D341Med (cell line): ENCODE measurements around the gene GPHA2.

ENCODE experiments used
- DNase-seq: peaks from one replicate; pipeline ENCODE4 v3.0.0; 2012; ENCODE audit warnings: low spot score

GPHA2 gene

DNA sequence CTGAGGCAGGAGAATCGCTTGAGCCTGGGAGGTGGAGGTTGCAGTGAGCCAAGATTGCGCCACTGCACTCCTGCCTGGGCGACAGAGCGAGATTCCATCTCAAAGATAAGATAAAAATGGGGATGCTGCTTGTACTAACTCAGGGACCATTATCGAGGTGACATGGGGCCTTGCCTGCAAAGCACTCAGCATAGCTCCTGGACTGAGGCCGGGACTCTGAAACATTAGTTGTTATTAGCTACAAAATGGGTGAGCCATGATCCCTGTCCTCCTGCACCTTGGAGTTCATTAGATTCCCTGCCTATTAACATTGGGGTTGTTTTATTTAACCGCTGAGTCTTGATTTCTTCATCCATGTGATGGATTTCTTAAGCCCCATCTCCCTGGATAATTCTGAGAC is 6.1 kb downstream of the GPHA2 start:
- no peak for DNase-seq

DNA sequence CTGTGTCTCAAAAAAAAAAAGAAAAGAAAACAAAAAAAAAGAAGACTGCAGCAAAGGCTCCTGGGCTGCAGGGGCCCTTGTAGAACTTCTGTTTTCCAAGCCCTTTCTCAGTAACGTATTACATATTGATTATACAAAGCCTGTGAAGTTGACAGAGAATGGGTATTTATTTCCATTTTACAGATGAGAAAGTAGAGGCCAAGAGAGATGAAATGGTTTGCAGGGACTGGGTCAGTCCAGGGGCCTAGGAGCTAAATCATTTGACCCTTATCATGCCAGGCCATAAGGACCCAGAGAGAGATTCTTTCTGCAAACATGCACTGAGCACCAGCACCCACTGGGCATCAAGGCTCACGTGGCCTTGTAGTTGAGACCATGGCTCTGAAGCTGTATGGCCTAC is 6.7 kb downstream of the GPHA2 start:
- no peak for DNase-seq

DNA sequence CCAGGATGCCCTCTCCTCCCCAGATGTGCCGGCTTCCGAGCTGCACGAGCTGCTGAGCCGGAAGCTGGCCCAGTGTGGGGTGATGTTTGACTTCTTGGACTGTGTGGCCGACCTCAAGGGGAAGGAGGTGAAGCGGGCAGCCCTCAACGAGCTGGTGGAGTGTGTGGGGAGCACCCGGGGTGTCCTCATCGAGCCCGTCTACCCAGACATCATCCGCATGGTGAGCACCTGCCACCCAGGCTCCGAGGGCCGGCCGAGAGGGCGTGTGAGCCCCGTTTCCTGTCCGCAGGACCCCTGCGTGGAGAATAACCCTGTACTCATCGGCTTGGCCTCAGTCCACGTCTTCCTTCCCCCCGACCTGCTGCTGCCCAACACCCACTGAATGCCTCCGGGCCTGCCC is 9.0 kb downstream of the GPHA2 start:
- DNase-seq, result no peak

DNA sequence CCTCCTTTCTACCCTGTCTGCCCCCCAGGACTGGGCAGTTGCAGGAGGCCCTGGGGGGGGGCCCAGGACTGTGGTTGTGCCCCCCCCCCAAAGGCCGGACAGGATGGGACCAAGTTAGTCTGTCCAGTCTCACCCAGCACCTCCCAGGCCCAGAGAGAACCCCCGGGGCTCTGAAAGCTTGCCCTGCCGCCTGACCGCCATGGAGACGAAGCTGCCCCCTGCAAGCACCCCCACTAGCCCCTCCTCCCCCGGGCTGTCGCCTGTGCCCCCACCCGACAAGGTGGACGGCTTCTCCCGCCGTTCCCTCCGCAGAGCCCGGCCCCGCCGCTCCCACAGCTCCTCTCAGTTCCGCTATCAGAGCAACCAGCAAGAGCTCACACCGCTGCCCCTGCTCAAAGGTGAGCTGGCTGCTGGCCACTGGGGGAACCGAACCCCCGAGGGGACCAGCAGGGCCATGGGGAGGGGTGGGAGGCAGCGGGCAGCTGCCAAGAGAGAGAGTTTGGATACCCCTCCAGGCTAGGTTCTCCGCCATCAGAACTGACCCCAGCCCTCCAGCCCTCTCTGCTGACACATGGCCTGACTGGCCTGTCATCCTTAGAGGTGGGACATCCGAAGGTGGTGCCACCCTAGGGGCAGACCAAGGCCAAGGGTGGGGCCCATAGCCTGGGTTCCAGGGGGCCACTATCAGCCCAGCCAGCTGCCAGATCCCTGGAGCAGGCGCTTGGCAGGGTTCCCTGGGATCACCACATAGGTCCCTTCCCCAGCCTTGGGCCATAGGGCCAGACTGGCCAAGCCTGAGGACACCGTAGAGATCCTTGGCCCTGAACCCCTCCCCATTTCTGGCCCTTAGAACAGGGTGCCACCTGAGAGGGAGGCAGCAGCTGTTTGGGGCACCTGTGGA is 9.9 kb downstream of the GPHA2 start:
- no peak for DNase-seq

DNA sequence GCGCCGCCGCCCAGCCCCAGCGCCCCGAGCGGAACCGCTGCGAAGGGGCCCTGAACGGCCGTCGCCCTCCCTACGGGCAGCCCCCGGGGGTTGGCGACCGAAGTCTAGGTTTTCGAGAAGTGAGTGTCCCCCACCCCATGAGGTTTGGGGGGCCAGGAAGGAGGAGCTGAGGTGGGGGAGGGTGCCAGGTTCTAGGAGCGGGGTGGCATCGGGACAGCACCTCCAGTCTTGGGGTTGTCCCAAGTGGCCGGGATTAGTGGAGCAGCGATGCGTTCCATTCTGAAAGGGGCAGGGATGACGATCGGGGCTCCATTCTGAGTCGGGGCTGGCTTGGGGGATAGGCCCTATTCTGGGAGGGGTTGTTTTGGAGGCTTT is 10.8 kb downstream of the GPHA2 start:
- peak; percentile 60 for DNase-seq

DNA sequence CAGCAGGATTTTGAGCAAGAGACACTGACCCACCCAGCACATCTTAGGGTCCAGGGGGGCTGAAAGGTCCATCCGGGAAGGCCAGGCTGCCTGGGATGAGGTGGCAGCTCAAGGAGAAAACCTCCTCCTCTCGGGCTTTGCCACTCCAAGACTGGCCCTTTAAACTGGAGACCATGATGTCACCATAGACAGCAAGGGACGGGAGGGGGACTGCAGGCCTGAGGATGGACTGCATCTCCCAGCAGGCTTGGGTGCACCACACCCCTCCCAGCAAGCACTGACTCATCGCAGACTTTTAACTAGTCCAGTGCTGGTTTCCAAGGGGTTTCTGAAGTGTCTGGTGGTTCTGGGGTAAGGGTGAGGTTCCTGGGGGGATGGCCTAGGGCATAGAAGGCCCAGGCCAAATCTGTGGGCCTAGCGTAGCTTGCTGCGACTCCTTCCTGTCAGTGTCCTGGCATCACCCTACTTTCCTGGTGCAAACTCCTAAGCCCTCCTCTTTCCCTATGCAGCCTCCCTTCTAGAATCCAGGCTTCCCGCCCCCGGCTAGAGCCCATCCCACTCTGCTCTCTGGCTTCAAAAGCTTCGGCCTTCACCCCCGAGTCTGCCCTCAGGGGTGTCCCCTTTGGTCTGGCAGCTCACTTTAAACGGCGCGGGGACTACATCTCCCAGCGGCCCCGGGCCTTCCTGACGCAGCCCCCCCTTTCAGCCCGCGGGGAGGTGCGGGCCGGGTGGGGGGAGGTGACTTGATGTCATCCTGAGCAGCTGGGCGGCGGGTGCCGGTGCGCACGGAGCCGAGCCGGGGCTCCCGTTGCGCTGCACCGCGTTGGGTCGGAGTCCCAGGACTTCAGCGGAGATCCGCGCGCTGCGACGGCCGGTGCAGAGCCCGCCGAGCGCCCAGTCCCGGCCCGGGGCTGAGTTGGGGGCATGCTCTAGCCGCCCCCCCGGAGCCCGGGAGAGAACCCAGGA is 11.5 kb downstream of the GPHA2 start, which contains the start of gene PPP2R5B:
Gene PPP2R5B (plus strand): TSS at position 746 of the 966 bp plus-strand sequence. CDS start 1,046 bp downstream, outside the sequence.
- DNase-seq, result peak; percentile 96

DNA sequence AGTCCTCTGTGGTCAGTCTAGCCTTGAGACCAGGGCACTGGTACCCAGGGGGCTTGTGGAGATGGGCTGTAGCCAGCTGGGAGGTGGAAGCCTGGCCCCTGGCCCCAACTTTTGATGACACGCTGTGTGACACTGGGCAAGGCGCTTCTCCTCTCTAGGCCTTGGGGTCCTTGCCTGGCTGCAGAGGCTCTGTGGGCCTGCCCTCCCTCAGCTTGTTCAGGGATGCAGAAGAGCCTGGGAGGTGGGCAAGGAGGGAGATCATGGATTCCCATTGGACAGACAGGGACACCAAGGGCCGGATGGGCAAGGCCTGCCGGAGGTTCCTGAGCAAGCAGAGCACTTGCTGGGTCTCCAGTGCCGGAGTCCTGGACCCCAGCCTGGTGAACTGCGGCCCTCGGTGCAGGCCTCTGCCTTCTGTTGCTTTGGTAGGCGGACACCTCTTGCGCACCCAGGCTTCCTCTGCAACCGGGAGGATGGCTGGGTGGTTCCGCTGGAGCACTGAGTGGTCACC is 12.5 kb downstream of the GPHA2 start:
- DNase-seq, result no peak

DNA sequence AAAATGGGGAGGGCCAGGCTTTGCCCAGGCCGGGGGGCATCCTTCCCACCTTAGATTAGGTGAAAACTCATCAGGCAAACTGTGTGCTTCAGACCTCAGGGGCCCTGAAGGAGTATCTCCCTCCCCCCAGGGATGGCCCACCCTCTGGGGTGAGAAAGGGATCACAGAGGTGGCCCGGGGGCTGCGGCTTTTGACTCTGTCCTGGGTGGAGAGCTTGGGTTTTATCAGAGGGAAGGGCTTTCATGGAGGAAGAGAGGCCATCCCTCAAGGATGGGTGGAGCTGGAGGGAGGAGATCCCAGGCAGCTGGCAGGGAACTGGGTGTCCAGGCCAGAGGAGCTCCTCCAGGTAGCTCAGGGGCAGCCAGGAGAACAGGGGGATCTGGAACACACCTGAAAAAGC is 14.3 kb downstream of the GPHA2 start:
- DNase-seq, result no peak

DNA sequence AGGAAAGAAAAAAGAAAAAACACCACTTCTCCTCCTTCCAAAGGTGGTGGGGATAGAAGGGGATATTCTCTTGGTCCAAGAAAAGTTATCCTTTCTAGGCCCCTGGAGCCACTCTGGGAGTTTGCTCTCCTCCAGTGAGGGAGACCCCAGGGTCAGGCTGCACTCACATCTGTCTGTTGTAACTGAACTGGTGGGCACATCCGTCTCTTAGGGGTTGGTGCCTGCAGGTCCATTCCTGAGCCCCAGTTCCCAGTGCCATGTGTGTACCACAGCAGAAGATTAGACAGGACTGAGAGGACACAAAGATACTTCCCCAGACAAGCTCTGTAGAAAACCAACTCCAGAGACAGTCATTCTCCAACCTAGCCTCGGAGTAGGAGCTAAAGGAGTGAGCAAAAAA is 15.6 kb downstream of the GPHA2 start:
- no peak for DNase-seq

DNA sequence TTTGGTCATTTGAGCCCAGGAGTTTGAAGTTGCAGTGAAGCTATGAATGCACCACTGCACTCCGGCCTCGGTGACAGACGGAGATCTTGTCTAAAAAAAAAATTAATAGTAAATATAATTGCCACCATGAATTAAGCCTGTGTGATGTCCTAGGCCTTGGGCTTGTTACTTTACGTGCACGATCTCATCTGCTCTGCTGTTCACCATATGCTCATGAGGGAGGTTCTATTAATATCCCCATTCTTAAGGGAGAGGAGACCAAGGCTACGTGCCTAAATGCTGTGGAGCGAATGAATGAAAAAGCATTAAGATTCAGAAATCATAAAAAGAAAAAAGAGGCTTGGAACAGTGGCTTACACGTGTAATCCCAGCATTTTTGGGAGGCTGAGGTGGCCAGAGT is 16.1 kb downstream of the GPHA2 start:
- no peak for DNase-seq

DNA sequence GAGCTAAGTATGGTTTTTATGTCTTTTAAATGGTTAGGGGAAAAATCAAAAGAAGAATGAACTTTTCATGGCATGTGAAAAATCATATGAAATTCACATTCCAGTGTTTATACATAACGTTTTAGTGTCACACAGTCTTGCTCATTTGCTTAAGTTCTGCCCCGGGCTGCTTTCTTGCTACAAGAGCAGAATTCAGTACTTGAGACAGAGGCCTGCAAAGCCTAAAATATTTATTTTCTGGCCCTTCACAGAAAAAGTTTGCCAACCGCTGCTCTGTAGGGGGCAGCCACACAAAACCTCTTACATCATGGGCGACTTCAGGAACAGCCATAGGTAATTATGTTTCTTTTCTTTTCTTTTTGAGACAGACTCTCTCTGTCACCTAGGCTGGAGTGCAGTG is 17.7 kb downstream of the GPHA2 start:
- no peak for DNase-seq

DNA sequence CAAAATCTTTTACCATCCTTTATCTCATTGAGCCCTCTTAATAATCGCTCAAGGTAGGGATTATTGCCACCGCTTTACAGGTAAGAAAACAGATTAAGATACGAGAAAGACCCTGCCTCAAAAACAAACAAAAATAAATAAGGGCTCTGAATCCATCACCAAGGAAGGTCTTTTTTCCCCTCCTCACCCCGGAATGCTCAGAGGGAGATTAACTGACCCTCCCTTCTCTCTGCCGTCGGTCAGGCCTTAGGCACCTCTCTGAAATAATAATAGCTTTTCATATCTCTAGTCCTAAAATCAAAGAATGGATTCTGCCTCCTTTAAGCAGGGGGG is 18.1 kb downstream of the GPHA2 start:
- DNase-seq, result no peak

DNA sequence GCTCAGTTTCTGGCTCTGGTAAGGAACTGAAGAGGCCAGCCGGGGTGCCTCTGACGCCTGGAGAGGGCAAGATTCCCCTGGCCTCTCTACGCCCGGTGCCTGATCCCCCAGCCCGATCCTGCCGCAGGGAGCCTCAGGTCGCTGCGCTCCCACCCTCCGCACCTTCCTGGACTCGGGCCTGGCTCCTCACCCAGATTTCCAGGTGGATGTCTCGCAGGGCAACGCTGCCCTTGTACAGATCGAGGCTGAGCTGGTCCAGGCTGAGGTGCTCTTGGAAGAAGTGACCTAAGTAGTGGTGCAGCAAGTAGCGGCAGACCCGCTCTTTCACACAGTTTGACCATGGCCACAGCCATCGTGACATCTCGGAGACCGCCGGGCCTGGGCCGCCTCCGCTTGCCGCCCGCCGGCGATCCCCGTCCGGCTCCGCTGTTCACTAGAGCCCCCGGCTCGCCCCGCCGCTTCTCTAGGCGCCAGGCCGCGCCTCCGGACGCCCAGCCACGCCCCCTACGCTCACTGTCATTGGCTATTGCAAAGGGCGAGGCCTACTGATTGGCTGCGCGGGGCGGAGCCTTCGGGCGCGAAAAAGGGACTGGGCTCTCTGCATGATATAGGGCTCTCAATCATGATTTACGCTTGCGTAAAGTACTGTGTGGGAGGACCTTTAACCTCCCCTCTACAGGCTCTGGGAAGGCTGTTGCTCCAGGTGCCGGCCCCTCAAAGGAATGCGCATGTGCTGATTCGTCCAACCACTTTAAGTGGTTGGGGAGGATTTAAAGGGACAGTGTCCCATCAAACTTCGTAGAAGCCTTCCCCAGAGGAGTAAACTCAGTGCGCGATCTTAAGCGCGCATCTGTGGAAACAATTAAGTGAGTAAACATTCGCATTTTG is 18.7 kb downstream of the GPHA2 start, which contains the start of gene ATG2A:
Gene ATG2A (minus strand): TSS at position 435 of the 888 bp plus-strand sequence. CDS start 74 bp downstream, at position 361.
- peak; percentile 95 for DNase-seq

DNA sequence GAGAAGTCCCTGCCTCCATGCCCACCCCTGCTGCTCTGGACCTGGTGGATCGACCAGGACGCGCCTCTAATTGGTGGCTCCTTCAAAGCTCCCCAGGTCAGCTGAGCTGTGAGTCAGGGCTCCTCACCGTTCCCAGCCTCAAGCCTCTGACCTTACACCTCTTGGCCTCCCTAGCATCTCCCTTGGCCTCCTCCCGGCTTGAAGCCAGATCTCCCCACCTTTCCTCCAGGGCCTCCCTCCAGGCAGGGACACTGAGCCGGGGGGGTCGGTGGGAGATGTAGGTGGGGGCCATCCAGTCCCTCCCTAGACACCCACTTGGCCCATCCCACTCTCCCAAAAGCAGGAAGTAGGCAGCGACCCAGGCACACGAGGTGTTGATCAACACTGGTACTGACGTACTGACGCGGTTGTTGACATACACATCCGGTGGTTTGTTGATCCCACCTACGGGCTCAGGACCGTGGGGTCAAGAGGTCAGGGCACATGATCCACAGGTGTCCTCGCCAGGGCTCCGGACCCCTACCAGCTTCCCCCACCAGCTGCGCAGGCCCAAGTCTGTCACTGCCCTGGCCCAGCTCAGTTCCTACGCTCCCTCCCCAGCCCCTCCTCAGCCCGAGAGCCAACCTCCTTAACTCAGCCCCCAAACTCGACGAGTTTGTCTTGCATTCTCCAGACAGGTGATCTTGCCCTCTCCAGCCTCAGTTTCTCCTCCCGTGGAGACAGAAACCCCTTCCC is 19.5 kb downstream of the GPHA2 start:
- peak; percentile 54 for DNase-seq

DNA sequence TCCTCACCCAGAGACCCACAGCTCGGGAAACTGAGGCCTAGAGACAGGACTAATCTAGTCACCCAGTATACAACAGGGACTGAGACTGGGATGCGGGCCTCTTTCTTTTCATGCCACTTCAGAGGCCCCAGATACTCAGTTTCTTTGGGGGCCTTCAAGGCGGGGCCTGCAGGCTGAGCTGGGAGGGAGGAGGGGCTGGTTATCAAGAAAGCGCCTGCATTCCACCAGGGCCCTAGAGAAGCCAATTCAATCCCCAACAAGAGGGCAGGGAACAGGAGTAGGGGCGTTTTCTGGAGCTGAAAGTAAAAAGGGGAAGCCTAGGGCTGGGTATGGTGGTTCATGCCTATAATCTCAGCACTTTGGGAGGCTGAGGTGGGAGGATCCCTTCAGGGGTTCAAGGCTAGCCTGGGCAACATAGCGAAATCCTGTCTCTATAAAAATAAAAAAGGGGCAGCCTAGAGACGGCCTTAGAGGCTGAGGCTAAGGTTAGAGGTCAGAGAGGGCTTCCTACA is 20.3 kb downstream of the GPHA2 start:
- no peak for DNase-seq

DNA sequence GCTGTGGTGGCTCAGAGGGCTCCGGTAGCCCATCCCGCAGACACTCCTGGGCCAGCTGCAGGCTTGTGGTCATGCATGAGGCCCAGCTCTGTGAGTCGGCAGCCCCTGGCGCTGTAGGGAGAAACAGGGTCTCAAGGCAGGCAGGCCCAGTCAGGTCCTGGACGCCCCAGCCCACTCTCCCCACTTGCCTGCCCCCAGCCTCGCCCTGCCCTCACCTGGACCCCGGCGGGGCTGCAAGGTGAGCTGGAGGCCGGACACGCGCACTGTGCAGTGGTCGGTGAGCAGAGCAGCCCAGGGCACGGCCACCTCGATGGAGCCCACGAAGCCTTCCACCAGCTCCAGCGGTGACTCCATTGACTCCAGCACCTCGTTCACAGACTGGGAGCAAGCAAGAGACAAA is 21.6 kb downstream of the GPHA2 start:
- no peak for DNase-seq

DNA sequence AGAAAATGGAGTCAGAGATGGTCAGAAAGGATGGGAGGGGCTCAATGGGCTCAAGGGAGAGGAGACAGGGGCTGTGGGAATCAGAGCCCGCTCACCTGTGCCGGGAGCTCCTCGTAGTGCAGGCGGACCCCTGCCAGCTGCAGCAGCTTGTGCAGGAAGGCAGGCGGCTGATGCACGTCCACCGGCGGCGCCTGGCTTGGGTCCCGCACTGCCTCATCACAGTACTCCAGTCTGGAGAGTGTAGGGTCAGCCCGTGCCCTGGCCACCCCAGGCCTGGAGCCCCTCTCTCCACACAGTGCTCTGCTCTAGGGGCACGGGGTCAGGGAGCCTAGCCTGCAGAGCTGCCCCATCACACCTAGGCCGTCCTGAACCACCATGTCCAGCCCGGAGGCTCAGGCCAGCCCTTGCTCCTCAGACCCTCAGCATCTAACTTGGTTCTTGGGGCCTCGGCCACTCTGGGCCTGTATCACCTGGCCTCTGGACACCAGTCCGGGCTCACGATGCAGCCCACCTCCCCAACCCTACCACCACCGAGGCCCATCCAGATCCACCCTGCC is 22.4 kb downstream of the GPHA2 start:
- DNase-seq, result no peak

DNA sequence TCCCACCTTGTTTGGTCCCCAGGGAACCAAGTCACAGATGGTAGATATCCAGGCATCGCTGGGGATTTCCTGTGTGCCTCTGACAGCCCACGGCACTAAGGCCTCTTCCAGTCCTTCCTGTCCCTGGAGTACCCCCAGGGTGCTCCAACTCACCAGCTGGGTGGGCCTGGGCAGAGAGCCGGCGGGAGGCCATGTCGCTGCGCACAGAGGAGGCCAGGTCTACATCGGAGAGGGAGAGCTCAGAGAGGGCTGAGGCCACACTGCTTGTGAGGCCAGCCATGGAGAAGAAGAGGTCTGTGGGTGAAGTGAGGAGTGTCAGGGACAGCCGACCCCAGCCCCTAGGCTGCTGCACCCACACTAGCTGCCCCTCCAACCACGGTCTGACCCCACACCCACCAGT is 24.0 kb downstream of the GPHA2 start:
- DNase-seq, result no peak

DNA sequence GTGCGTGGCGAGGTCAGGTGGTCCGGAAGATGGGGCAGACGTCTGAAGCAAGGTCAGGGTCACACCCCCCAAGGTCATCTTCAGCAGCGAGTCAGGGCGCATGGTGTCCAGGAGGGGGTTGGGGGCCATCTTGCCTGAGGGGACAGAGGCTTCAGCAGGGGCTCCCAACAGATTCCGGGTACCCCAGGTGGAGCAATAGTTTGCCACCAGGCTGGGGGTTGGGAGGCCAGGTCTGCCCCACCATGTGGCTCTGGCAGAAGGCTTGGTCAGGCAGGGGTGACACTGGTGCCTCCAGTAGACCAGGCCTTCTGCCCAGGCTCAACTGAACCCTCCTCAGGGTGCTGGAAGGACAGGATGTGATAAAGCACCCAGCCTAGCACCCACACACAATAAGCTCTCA is 24.6 kb downstream of the GPHA2 start:
- DNase-seq, result no peak

DNA sequence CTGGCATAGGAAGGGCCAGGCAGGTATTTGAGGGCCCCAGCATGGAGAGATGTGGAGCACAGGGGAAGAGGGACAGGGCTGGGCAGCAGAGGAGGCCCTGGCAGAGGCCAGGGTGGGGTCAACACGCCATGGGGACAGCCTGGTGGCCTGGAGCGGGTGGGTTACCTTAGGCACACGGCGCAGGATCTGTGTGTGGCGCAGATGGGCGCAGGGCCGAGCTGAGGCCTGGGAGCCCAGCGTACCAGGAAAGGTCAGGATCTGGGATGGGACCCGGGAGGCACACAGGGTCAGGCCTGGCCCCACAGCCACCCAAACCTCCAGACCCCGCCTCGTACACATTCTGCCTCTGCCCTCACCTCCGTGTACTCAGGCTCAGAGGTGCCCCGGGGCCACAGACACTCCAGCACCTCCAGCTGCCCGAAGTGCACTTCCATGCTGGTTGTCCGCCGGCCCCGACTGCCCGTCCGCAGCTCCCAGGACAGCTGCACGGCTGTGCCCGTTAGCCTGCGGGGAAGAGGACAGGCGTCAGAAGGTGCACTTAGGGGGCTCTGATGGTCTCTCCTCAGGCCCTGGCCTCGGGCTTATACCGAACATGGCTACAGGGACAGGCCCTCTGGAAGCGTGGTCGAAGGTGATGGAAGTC is 25.1 kb downstream of the GPHA2 start:
- DNase-seq, result no peak
